Kidney epithelial cell (primary cell): Measurements from ENCODE around the gene GAS6. TPM values are rescaled to one million over a fixed set of nuclear protein-coding genes. Genes with fewer than 3 reads are reported as not detected.

Experiments used
- DNase-seq: peaks from one replicate; pipeline ENCODE4 v3.0.0-alpha.2; 2010; ENCODE audit warnings: low read depth
- H3K27me3 ChIP-seq: 2 replicates; pipeline ENCODE4 v1.6.0; 2011; ENCODE audit warnings: low read length; ENCODE audit not compliant: control insufficient read depth, insufficient read depth
- H3K36me3 ChIP-seq: 2 replicates; pipeline ENCODE4 v1.5.1; 2011; ENCODE audit warnings: low read length; ENCODE audit not compliant: control insufficient read depth, insufficient read depth
- H3K4me3 ChIP-seq: 2 replicates; pipeline ENCODE4 v1.5.1; 2011; ENCODE audit warnings: low read depth, mild to moderate bottlenecking, control low read depth, low read length
- total RNA-seq: library from RNA; depleted of rRNA; stranded (reverse); fragments of >200 nt; gene quantifications from 2 replicates; pipeline ENCODE4 v1.2.3, GENCODE V29; 2015
- TF ChIP-seq, protein P1 (sequence below): IDR thresholded peaks from 2 replicates; pipeline ENCODE4 v1.5.1; 2011; ENCODE audit warnings: mild to moderate bottlenecking, moderate library complexity, low read length, control low read depth, inconsistent platforms; ENCODE audit not compliant: insufficient read depth, poor library complexity, severe bottlenecking

The GAS6 gene
- total RNA-seq, 1 donor from 2014 or later = 99.6 TPM

DNA sequence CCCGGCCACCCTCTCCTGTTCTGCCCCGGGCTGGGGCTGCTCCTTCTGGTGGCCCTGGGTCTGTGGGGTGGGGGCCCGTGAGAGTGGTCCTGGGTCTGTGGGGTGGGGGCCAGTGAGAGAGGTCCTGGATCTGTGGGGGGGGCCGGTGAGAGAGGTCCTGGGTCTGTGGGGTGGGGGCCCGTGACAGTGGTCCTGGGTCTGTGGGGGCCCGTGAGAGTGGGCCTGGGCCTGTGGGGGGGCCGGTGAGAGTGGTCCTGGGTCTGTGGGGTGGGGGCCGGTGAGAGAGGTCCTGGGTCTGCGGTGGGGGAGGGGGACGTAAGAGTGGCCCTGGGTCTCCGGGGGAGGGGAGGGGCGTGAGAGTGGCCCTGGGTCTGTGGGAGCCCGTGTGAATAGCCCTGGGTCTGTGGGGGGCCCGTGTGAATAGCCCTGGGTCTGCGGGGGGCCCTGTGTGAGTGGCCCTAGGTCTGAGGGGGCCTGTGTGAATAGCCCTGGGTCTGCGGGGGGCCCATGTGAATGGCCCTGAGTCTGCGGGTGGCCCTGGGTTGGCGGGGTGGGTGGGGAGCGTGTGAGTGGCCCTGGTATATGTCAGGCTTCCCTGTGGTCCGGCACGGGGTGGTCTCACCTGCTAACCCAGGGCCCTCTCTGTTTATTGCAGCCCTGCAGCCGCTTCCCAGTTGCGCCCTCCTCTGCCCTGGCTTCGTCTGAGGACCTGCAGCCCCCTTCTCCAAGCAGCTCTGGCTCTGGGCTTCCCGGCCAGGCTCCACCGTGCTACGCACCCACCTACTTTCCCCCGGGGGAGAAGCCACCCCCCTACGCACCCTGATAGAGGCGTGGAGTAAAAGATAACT lies 52.6 kb downstream of the GAS6 start:
- Histone ChIP-seq H3K4me3 (no peak overlapping the region), H3K36me3 (no peaks in the 10 kb centered on the region), H3K27me3 (no peaks in the 10 kb centered on the region)
- TF ChIP-seq, protein P1, sequence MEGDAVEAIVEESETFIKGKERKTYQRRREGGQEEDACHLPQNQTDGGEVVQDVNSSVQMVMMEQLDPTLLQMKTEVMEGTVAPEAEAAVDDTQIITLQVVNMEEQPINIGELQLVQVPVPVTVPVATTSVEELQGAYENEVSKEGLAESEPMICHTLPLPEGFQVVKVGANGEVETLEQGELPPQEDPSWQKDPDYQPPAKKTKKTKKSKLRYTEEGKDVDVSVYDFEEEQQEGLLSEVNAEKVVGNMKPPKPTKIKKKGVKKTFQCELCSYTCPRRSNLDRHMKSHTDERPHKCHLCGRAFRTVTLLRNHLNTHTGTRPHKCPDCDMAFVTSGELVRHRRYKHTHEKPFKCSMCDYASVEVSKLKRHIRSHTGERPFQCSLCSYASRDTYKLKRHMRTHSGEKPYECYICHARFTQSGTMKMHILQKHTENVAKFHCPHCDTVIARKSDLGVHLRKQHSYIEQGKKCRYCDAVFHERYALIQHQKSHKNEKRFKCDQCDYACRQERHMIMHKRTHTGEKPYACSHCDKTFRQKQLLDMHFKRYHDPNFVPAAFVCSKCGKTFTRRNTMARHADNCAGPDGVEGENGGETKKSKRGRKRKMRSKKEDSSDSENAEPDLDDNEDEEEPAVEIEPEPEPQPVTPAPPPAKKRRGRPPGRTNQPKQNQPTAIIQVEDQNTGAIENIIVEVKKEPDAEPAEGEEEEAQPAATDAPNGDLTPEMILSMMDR = no peak
- DNase-seq = no peak

DNA sequence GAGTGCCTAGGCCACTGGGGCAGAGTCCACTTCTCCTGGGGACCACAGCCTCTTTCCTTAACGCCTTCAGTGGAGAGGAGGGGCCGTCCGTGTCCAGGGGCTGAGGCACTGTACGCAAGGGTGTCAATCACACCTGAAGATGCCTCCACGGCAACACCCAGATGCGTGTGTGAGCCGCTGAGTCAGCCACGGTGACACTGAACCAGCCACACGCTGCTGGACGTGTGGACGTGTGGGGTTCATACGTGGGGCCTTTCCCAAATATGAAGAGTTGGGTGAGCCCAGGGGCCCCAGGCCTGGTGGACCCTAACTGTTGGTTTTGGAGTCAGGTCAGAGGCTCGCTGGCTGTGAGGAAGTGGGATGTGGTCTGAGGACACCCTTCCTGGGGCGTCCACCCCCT lies 53.2 kb downstream of the GAS6 start:
- no peak overlapping the region for H3K4me3 ChIP-seq
- DNase-seq = no peak
- TF ChIP-seq, protein P1 = no peak
- no peaks in the 10 kb centered on the region for H3K36me3 ChIP-seq
- no peaks in the 10 kb centered on the region for H3K27me3 ChIP-seq

DNA sequence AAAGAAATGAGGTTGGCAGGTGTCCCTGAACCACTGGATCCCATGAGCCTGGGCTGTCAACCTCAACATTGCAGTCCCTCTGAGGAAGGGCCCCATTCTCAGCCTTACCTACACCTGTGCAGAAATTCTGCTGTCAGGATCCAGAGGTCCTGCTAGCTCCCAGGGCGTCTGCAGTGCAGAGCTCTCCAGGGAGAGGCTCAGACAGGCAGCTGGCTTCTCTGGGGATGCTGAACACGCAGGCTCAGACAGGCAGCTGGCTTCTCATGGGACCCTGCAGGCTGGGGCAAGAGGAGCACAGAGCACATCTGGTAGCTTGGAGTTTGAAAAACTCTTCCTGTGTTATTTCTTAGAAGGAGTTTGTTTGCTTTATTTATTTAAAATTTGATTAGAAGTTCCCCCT lies 53.9 kb downstream of the GAS6 start:
- Histone ChIP-seq H3K4me3 (no peak overlapping the region), H3K27me3 (no peaks in the 10 kb centered on the region), H3K36me3 (no peaks in the 10 kb centered on the region)
- TF ChIP-seq, protein P1 = no peak
- no peak for DNase-seq

DNA sequence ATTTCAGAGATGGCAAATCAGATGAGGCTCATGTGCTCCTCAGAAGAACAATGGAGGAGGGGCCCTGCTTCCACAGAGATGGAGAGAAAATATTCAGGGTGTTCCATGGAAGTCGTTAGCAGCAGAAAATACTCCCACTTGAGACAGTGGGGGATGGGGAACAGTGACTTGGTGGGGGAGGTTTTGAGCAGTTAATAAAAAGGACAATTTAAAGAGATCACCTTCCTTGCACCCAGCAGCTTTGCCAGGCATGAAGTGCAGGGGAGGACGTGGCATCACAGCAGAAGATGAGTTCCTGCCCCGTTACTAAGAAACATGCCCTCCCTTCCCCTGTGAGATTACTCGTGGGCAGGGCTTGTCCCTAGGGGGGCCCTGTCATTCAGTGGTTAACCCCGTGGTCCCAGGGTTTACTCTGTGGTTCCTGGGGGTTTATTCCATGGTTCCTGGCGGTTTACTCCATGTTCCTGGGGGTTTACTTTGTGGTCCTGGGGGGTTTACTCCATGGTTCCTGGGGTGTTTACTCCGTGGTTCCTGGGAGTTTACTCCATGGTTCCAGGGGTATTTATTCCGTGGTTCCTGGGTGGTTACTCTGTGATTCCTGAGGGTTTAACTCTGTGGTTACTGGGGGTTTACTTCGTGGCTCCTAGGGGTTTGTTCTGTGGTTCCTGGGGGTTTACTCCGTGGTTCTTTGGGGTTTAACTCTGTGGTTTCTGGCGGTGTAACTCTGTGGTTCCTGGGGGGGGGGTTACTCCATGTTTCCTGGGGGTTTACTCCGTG lies 55.6 kb downstream of the GAS6 start:
- no peak overlapping the region for H3K4me3 ChIP-seq
- TF ChIP-seq, protein P1 = no peak

DNA sequence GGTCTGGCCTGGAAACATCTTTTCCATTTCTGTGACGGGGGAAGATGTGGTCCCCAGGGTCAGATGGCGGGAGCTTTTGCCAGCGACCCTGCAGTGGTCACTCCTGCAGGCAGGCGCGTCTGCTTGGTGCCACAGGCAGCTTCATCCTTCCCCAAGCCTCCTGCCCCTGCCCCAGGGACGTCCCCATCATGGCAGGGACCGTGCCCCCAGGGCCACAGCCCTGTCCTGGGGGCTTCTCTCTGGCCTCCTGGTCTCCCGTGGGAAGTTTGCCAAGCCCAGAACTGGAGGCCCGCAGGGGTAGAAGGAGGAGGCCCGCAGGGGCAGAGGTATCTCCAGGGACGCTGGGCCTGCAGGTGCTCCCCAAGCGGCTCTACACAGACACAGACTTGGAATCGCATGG lies 57.4 kb downstream of the GAS6 start:
- no peaks in the 10 kb centered on the region for H3K36me3 ChIP-seq
- no peak for DNase-seq
- H3K27me3 ChIP-seq = no peaks in the 10 kb centered on the region
- TF ChIP-seq, protein P1 = no peak
- H3K4me3 ChIP-seq = no peak overlapping the region

More for the DNA sequence above, 55.6 kb downstream of the GAS6 start:
- Histone ChIP-seq H3K27me3 (no peaks in the 10 kb centered on the region), H3K36me3 (no peaks in the 10 kb centered on the region)
- no peak for DNase-seq

DNA sequence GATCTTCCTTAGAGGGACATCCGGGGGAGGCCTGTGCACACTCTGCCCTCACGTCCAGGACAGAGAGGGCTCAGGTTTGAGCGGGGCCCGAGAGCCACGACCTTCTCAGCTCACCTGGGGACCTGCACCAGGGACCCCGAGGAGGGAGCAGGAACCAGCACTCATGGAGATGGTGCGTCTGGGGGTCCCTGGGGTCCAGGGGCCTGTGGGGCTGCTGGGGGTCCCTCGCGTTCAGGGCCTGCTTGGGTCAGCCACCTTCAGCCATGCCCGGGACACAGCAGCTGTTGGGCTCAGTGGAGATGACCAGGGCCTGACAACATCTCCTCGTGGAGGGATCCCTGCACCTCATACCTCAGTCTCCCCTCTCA lies 57.8 kb downstream of the GAS6 start:
- H3K27me3 ChIP-seq = no peaks in the 10 kb centered on the region

More for the DNA sequence above, 57.8 kb downstream of the GAS6 start:
- DNase-seq = no peak
- TF ChIP-seq, protein P1 = no peak
- H3K4me3 ChIP-seq = no peak overlapping the region
- H3K36me3 ChIP-seq = no peaks in the 10 kb centered on the region
